GM19372 (cell line): Measurements from ENCODE around the gene FRAS1.

Experiments
- ATAC-seq: cut with Tn5 transposase; IDR thresholded peaks from one replicate; pipeline ENCODE4 v1.9.1; 2021; ENCODE audit warnings: mild to moderate bottlenecking, low read depth, moderate library complexity; ENCODE audit not compliant: unreplicated experiment

FRAS1 gene

DNA sequence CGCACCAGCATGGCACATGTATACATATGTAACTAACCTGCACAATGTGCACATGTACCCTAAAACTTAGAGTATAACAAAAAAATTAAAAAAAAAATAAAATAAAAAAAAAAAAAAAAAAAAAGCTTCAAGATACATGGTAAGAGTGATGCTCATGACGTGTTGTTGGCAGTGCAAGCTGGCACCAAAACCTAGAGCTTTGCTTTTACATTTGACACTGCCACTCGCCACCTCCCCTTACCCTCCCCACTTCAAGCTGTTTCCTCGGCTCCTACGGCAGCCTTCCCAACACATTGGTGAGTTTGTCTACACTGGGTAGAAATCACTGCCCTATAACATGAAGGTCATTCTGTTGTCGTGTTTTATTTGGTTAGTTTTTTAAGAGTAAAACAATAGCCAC, 296.8 kb downstream of the FRAS1 start:
- ATAC-seq = no peak

DNA sequence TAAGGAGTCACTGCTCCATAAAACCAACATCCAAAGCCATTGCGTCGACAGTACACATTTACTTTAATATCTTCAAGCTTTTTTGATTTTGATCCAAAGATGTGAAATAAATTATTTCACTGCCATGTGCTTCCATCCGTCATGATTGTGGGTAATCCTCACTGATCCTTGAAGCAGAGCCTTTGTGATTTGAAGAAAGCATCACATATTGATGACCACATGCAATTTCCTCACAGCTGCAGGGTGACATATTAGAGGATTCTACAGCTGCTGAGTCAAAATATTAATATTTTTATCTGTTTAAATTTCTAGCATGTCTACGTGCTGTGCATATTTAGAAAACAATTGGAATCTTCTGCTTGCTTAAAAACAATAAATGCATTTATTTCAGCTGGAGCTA, 297.7 kb downstream of the FRAS1 start:
- ATAC-seq = no peak

DNA sequence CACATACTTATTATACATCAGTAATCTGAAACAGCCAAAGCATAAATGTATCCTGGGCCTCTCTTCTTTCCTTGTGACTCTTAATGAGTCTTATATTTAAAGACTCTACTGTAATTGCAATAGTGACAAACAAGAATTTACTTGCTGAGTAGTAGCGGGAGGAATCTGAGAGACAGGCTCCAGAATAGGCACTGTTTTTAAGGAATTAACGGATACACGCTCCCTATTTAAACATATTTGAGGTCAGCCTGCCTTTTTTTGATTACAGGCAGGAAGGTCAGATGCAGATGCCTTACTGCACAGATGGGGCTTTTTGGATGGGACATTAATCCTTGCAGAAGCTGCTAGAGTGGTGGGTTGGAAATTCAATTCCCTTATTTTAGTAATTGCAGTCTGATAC, 298.2 kb downstream of the FRAS1 start:
- no peak for ATAC-seq

- no peak for ATAC-seq
These were observed 299.2 kb downstream of the FRAS1 start for GRCh38 chr4:78356251-78356786.

GRCh38 chr4:78357122-78357521, 300.0 kb downstream of the FRAS1 start:
- ATAC-seq = no peak

DNA sequence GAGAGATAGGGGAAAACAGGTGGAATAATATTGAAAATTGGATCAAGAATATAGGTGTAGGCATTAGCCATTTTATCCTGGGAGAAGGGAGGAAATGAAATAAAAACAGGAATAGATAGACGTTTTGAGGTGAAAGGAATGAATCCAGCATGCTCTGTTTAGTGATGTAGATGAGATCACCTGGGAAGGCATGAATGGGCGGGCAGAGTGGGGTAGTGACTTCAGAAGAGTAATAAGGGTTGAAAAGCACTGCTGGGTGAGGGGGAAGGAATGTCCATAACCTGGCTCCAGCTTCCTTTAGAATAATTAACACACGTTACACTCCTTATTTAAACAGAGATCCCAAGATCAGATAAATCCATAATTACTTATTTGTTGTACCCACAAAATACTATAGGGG, 303.3 kb downstream of the FRAS1 start:
- ATAC-seq = no peak

DNA sequence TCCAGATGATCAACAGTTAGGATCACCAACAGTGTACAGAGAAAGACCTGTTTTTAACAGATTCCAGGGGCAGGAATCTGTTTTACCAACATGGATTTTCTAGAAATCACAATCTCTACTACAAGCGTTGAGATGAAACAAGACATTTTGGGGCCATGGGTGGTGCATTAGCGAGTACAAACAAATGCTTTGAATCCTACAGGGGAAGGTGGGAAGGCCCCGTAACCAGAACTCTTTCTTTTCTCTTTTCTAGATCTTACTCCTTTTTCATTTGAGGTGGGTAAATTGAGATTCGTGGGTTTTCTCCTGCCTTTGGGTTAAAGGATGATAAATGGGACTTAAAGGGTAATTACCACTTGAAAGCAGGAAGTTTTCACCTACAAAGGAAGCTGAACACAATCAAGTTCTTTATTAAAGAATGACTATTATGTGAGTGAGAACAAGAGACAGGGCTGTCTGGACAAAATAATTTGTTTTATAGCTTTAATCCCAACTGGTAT, 304.5 kb downstream of the FRAS1 start:
- no peak for ATAC-seq

DNA sequence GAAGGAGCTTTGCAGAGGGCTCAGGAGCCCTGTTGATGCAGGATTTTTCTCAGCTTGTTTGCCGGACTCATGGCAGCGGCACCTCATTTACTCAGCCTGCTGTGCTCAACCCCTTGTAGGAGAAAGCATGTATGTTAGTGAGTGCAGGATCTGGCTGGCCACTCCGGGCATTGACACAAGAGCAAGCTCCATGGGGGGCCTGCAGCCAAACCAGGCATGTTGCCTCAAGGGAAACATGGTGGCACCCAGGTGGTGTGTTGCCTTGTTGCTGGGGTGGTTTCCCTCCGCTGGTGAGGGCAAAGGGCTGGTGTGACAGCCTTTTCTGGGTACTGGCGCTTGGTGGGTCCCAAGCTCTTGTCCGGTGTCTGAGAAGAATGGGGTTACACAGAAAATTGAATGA, 305.2 kb downstream of the FRAS1 start:
- no peak for ATAC-seq

GRCh38 chr4:78363031-78363570, 306.0 kb downstream of the FRAS1 start:
- no peak for ATAC-seq

- no peak for ATAC-seq
These were observed 312.6 kb downstream of the FRAS1 start for GRCh38 chr4:78369679-78370078.

- ATAC-seq = no peak
These were observed 313.7 kb downstream of the FRAS1 start for GRCh38 chr4:78370631-78371372.

GRCh38 chr4:78372355-78372988, 315.3 kb downstream of the FRAS1 start:
- ATAC-seq = no peak

DNA sequence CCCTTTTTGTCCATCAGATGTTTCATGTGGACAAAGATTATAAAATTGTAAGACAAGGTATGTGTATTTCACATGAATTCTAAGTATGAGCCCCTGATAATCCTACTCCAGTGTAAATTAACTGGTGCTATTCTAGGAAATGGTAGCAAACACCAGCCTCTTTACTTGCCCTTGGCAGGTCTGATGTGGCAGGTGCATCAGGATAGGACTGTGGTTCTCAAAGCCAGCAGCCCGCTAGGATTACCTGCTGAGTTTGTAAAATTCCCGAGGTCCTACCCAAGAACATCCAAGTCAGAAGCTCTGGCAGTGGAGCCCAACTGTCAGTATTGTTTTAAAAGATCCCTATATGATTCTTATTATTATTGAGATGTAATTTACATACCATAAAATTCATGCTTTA, 320.4 kb downstream of the FRAS1 start:
- ATAC-seq = no peak

- ATAC-seq = no peak
These were observed 321.9 kb downstream of the FRAS1 start for GRCh38 chr4:78379040-78379439.

GRCh38 chr4:78379991-78380729, 323.0 kb downstream of the FRAS1 start:
- no peak for ATAC-seq

DNA sequence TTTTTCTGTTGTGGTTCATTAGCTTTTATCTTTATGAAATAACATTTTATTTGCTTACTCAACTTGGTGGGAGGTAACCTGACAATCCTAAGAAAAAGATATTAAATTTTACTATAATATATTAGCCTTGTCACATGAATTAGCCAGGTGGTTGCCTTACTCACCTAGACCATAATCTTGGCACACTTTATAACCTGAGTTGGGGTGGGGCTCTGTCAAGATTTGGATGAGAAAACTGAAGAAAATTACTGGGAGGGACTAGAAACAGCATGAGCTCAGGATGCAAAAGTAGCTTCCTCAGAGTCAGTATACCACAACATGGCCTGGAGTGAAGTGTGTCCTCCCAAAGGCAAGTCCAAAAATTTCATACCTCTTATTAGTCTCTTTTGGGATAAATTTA, 329.6 kb downstream of the FRAS1 start:
- ATAC-seq = no peak

DNA sequence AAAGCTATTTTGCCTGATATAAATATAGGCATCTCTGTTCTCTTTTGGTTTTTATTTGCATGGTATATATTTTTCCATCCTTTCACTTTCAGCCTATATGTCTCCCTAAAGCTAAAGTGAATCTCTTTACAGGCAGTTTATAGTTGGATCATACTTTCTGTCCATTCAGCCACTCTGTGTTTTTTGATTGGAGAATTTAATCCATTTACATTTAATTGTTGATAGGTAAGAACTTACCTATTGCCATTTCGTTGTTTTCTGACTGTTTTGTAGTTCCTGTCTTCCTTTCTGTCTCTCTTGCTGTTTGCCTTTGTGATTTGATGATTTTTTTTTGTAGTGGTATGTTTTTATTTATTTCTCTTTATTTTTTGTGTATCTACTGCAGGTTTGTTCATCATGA, 338.5 kb downstream of the FRAS1 start:
- no peak for ATAC-seq

DNA sequence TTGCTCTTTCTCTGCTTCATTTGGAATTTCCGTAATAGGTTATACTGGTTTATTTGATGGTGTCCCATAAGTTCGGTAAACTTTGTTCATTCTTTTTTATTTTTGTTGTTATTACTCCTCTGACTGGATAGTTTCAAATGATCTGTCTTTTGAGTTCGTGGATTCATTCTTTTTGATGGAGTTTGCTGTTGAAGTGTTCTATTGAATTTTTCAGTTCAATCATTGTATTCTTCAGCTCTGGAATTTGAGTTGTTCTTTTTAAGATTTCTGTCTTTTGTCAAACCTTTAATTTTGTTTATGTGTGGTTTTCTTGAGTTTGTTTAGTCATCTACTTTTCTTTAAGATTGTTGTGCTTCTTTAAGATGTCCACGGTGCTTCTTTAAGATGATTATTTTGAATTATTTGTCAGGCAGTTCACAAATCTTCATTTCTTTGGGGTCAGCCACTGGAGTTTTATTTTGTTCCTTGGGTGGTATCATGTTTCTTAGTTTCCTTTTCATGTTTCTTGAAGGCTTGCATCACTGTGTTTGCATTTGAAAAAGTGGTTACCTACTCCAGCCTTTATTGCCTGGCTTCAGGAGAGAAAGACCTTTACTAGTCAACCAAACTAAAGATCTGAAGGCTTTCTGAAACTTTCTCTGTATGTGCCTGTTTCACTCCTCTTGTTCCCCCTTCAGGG, 339.6 kb downstream of the FRAS1 start:
- no peak for ATAC-seq

GRCh38 chr4:78397292-78397630, 340.1 kb downstream of the FRAS1 start:
- ATAC-seq = no peak

- ATAC-seq = no peak
These were observed 352.6 kb downstream of the FRAS1 start for GRCh38 chr4:78409612-78410202.
